GM21737 (cell line): ENCODE measurements around the gene MED27.
"Not testable (repeated sequence)": the region's sequence is repeated elsewhere in the genome, so short reads cannot be mapped to it uniquely, and the experiment has no call there.

Experiments
- ATAC-seq: cut with Tn5 transposase; IDR thresholded peaks from one replicate; pipeline ENCODE4 v1.9.1; 2021; ENCODE audit warnings: mild to moderate bottlenecking, moderate library complexity; ENCODE audit not compliant: unreplicated experiment

MED27 gene

GRCh38 chr9:131927091-131927490 is 152.6 kb downstream of the MED27 start:
- no peak for ATAC-seq

DNA sequence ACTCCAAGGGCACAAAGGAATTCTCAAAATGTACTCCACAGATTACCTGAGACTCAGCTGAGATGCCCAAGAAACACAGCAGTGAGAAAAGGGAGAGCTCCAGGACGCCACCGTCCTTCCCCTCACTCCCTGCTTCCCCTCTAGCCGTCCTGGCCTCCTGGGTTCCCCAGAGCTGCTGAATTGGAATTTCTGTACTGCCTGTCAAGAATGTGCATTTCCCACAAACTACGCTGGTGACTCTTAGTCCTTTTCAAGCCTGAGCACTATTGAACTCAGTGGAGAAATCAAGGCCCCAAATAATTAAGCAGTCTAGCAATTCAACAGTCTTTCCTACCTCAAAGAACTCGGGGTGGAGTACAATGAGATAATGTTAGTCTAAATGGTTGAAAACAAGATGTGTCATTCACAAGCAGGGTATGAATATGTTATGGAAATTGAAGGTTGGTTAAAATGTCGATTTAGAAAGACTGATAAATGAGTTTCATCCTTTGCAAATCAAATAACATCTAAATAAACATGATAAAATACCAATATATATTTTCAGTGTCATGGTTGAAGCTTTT is 153.2 kb downstream of the MED27 start:
- no peak for ATAC-seq

- ATAC-seq, result no peak
Observed at GRCh38 chr9:131925677-131926177, 153.9 kb downstream of the MED27 start.

DNA sequence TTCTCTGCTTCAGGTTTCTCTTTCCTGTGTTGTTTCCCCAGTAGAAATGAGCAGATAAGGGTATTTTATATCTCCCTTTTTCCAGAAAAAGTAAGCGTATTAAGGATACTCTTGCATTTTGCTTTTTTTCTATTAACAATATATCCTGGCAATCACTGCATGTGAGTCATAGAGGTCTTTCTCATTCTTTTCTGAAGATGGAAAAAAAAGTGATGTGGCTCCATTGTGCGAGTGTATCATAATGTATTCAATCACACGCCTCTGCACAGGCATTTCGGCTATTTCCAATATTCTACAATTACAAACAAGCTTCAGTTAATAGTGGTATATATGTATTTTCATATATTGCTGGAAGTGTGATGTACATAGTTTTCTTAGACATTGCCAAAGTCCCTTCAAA is 155.9 kb downstream of the MED27 start:
- ATAC-seq, result no peak

DNA sequence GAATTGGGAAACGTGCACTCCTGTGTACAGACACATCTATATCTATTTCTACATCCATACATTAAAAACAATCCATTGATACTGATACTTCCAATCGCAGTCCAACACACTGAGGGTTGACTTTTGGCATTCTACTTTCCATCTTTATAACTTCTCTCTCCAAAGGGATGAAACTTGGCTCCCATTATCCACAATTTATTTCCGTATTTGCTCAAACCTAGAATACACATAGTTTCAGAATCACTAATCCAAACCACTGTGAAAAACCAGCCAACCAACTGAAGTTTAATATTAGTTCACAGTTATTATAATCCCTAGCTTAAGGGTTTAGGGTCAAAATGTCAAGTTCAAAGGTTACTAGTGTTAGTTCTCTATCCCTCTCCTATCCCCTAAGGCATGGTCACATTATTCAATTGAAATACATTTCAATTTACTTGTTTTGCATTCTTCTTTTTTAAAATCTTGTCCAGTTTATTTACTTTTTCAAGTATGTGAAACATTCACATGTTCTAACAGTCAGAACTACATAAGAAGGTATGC is 156.5 kb downstream of the MED27 start:
- ATAC-seq, result no peak

DNA sequence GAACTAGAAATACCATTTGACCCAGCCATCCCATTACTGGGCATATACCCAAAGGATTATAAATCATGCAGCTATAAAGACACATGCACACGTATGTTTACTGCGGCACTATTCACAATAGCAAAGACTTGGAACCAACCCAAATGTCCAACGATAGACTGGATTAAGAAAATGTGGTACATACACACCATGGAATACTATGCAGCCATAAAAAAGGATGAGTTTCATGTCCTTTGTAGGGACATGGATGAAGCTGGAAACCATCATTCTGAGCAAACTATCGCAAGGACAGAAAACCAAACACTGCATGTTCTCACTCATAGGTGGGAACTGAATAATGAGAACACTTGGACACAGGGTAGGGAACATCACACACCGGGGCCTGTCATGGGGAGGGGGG is 158.0 kb downstream of the MED27 start:
- ATAC-seq, result not testable (repeated sequence)

DNA sequence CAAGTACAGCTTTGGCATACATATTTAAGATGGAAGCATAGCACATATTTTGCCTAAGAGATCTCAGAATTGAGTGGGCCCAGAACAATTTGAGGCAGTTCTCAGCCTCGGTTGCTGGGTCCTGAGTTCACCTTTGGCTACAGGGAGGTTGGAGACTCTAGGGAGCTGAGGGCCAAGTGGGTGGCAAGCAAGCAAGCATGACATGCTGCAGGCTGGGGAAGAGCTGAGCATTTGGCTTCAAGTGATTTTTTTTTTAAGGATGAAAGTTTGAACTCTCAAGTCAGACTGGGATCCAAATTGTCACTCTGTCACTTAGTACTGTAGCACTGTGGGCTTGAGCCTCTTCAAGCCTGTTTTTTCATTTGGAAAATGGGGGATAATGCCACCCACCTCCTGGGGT is 160.5 kb downstream of the MED27 start:
- no peak for ATAC-seq

- no peak for ATAC-seq
Observed at GRCh38 chr9:131918481-131918880, 161.2 kb downstream of the MED27 start.

- ATAC-seq, result no peak
Observed at GRCh38 chr9:131917009-131917408, 162.7 kb downstream of the MED27 start.

GRCh38 chr9:131915181-131915580 is 164.5 kb downstream of the MED27 start:
- no peak for ATAC-seq

- ATAC-seq, result no peak
Observed at GRCh38 chr9:131912671-131913070, 167.0 kb downstream of the MED27 start.

- no peak for ATAC-seq
Observed at GRCh38 chr9:131912069-131912468, 167.6 kb downstream of the MED27 start.

GRCh38 chr9:131910572-131910971 is 169.1 kb downstream of the MED27 start:
- no peak for ATAC-seq

- no peak for ATAC-seq
Observed at GRCh38 chr9:131905144-131905543, 174.5 kb downstream of the MED27 start.

- no peak for ATAC-seq
Observed at GRCh38 chr9:131899296-131900228, 180.1 kb downstream of the MED27 start.

DNA sequence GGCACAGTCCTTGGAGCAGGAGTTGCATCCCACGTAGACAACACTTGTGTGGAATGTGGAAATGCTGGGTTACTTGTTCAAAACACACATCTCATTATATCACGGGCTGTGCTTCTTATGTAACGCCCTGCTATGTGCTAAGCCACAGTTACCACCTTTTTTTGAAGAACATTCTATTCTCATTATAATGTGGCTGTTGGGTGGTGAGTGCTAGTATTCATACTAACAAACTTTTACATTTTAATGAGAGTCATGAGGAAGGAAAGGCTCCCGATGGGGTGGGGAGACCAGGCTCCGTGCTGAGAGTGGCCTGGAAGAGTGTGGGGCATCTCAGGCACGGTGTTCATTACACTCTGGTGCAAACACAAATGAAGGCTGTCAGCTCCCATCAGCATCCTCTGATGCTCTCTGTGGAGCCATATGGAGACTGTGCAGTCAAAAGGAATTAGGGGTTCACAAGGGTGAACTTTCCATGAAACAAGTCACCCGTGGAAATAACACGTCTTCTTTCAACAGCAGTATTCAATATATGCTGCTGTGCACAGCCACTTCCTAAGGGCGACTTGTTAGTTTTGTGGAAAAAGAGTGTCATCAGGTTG is 186.7 kb downstream of the MED27 start:
- ATAC-seq, result no peak

GRCh38 chr9:131892162-131892707 is 187.4 kb downstream of the MED27 start:
- no peak for ATAC-seq

DNA sequence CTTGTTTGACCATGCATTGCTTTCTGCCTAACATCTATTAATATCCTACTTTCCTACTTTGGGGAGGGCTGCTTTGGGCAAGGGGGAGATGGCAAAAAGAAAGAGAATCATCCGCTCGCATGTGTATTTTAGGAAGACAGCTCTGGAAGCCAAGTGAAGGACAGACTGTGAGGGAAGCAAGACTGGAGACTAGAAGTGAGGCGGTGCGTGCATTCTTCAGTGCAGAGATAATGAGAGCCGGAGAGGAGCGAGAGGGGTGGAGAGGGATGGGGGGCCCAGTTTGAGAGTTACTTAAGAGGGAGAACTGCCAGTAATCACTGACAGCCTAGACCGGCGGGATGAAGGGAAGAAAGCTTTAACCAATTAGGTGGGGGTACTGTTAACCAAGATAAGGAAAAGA is 188.1 kb downstream of the MED27 start:
- no peak for ATAC-seq

DNA sequence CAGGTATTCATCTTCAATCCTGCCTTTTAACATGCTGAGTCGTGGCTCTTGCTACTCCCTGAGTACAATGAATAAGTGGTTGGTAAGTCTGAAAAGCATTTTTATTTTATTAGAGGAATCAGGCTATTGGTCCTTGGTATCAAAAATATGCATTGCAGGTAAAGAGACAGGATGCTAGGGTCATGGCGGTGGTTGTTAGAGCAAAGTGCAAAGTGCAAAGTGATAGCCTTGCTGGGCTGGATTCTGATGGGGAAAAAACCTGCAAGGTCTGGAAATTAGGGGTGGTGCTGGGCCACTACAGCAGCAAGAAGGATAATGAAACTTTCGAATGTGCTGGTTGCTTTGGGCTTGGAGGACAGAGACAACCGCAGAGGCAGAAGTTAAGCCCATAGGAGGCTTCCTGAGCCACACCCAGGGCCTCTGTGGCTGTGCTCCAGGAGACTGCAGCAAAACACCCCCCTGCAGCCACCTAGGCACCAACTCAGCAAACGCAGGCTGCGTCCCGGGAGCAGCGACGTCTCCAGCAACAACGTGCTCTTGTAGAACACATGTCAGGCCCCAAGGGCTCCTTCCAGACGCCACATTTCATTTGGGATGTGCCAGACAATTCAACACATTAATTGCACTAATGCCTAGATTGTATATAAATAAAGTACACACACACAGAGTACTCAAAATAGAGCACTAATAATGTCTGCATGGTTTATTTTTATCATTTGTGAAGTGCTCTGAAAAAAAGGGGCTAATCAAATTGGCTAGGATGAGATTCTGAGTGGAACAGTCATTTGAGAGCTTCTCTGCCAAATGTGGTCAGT is 190.0 kb downstream of the MED27 start:
- ATAC-seq, result no peak

- ATAC-seq, result no peak
Observed at GRCh38 chr9:131888923-131889322, 190.7 kb downstream of the MED27 start.
